Aortic smooth muscle cell (primary cell): ENCODE results near the gene SLC6A5. TPM values are rescaled to one million over a fixed set of nuclear protein-coding genes. Genes with fewer than 3 reads are reported as not detected.

ENCODE experiments used
- total RNA-seq: library from RNA; depleted of rRNA; stranded (reverse); fragments of >200 nt; gene quantifications from 2 replicates; pipeline ENCODE4 v1.2.3, GENCODE V29; 2014

The SLC6A5 gene
- total RNA-seq, result not detected in 2 replicates

DNA sequence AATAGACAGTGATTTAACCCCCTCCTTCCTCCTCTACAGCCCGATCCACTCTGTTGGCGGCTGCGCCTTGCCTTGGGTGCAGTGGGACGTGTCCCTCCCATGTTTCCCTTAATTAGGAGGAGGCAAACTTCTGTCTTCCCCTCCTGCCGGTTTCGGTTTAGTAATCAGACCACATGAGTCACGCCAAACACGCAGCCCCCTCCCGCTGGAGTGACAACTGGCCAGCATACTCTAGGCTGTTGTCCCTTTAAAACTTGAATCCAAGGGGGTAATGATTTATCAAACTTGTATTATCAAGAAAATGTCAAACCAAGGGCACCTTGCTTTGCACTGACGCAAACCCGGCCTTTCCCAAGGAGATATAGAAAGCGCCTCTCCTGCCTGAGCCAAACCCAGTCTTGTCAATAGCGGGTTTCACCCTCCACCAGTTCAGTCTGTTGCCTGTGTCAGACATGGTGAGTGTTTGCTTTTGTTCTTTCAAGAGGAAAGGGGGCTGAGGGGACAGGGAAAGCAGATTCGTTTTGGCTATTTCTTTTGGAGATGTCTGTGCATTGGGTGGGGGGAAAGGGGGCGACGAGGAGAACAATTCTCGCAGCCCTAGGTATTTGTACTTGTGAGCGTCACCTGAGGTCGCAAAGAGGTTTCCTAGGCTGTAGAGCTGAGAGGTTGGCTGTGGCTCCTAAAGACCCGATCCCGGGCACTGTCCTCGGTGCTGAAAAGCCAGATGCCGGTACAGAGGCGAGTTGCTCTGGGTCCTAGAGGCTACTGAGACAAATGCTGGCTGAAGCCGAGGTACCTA is at the start of gene SLC6A5:
Gene SLC6A5, plus strand, starts transcription at position 388 of the 799 bp plus-strand sequence. Its CDS starts 65 bp downstream, at position 453.

DNA sequence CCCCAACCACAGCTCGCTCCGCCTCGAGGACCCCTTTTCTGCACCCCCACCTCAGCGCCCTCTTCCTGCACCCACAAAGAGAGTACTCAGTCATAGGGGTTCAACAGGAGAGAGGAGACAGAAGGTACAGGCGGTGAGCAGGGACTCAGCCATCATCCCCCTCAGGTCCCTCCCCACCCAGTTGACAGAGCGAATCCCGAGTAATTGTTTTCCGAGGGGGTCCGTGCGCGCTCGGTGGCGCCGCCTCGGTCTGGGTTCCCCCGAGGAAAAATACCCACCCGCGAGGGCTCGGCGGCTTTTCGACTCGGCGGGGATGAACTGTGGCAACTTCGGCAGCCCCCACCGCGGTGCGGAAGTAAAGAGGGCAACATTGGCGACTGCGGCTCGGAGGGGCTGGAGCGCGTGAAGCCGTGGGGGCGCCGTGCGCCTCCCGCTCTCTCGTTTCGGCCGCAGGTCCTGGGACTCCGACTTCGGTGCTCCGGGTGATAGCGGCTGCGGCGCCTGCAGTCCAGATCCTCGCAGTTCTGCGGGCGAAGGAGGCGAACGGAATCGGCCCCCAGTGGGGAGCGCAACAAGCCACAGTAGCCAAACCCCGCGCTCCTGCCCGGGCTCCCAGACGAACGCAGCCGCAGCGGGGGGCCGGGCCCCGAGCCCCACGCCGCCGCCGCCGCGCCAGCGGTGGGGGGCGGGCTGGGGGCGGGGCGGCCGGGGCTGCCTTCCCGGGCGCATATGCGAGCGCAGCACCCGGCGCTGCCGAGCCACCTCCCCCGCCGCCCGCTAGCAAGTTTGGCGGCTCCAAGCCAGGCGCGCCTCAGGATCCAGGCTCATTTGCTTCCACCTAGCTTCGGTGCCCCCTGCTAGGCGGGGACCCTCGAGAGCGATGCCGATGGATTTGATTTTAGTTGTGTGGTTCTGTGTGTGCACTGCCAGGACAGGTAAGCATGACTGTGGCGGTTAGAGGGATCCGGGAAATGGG is 69.7 kb downstream of the SLC6A5 start, which contains the start of gene NELL1:
Gene NELL1, plus strand, starts transcription at position 743 of the 976 bp plus-strand sequence.

Other genes with a start within 250 kb of the SLC6A5 start
- gene HTATIP2, start 235.9 kb upstream of the SLC6A5 start, total RNA-seq, result 22.5 and 32.2 TPM in 2 replicates
- 13.3 and 17.6 TPM in 2 replicates for gene PRMT3, start 211.9 kb upstream of the SLC6A5 start, total RNA-seq
- gene NELL1, start 70.0 kb downstream of the SLC6A5 start, total RNA-seq, result not detected in 2 replicates